ENCODE data around the gene CDCA7.
"Not testable (repeated sequence)": the region's sequence is repeated elsewhere in the genome, so short reads cannot be mapped to it uniquely, and the experiment has no call there.

Gene CDCA7

DNA sequence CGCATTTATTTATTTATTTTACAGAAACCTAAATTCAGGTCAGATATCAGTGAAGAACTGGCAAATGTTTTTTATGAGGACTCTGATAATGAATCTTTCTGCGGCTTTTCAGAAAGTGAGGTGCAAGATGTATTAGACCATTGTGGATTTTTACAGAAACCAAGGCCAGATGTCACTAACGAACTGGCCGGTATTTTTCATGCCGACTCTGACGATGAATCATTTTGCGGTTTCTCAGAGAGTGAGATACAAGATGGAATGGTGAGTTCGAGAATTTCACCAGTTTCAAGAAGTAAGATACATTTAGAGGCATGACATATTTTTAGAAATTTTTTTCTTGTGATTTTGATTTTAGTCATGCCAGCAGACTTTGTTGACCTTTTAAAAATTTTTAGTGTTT lies 4.6 kb downstream of the CDCA7 start:
- DNase-seq, result no peak

DNA sequence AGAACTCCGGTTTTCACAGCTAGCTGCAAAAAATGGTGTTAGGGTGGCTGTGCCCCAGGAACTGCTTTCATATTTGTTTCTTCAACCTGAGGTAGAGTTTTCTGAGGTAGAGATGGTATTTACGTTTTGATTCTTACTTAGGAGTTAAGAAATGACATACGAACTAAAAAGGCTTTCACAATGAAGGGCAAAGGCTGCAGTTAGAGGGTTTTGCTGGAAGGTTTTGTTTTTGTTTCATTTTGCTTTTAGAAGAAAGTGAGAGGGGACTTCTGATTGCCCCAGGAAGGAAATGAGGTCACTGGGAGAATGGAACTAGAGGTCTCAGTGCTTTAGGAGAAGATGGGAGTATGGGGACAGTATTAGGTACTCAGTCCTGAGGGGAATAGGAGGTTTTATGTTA lies 15.5 kb downstream of the CDCA7 start:
- no peak for DNase-seq

DNA sequence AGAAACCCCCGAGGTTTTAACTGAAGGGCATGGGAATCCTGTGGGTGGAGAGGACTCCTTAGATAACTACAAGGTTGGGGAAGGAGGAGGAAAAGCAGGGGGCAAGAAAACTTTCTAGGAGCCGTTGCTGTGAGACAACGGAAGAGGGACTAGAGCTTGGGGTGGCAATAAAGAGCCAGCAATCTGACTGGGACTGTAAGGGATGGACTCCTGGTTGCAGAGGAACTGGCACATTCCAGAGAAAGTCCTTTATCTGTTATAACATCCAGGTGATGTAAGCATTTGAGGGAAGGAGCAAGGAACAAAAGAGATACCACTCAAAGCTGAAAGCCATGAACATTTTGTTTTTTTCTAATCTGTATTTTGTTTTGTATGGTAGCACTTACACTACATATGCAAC lies 16.4 kb downstream of the CDCA7 start:
- DNase-seq, result no peak

DNA sequence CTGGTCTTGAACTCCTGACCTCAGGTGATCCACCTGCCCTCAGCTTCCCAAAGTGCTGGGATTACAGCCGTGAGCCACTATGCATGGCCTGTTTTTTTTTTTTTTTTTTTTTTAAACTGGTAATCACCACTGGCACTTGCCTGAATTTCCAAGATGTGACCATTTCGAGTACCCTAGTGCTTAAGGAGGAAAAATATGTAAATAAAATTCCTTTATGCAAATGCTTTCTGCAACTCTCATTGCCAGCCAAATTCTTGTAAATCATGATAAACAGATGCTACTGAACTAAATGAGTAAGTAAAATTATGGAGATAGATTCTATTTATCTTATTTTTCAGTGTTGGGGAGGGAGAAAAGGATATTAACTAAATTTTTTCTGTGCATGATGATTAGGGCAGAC lies 18.6 kb downstream of the CDCA7 start:
- no peak for DNase-seq

DNA sequence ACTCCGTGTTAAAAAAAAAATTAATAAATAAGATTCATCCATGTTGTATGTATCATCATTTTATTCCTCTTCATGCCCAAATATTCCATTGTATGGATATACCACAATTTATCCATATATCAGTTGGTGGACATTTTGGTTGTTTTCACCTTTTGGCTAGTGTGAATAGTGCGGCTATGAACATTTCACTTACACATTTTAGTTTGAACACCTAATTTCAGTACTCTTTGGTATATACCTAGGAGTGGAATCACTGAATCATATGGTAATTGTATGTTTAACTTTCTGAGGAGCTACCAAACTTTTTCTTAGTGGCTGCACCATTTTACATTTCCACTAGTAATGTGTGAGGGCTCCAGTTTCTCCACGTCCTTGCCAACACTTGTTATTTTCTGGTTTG lies 20.0 kb downstream of the CDCA7 start:
- no peak for DNase-seq

DNA sequence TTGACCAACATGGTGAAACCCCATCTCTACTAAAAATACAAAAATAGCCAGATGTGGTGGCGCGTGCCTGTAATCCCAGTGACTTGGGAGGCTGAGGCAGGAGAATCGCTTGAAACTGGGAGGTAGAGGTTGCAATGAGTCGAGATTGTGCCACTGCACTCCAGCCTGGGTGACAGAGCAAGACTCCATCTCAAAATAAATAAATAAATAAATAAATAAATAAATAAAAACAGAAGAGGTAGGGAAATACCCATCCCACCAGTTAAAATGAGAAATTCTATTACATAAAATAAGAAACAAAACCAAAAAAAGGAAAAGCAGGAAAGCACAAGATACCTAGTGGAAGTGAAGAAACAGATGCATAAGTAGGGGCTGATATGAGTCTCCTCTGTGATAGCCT lies 30.9 kb downstream of the CDCA7 start:
- DNase-seq, result not testable (repeated sequence)

DNA sequence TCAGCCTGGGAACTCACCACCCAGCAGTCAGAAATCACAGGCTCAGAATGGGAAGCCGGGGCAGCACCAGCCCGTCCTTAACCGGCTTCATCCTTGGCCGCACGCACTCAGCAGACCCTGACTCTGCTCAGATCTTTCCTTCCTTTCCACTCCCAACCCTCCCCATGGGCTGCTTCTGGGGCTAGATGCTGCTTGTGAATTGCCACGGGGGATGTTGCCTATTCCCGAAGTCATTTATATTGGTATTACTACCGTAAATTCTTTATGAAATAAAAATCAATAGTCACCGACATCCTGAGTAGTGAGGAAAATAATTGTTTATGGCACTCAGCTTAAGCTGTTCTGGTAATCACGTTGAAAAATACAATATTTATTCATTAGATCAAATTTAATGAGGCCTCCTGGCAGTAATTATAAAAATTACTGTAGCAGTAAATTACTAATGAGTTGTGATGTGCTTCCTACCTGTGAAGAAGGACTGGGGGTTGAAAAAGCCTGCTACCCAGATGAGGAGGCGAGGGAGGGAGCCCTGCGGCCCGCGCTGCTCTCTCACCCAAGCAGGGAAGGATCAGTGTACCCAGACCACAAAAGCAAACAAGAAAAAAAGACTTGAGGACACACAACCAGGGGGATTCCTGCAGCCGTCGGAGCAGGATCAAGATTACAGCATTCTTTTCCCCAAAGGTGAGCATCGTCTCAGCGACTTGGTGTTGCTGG lies 31.5 kb downstream of the CDCA7 start:
- no peak for DNase-seq

DNA sequence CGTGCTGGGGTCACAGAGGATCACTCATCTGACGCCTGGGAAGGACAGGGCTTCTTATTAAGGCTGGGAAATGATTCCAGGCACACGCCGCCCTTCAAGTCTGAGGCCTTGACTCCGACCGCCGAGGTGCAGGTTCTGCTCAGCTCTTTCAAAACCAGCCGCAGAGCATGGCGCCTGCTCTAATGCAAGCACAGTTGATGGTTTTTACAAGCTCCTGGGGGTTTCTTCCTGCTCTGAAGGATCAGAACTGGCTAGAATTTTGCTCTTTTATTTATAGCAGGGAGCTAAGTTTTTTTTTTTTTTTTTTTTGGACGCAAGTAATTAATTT lies 32.0 kb downstream of the CDCA7 start:
- DNase-seq, result no peak

DNA sequence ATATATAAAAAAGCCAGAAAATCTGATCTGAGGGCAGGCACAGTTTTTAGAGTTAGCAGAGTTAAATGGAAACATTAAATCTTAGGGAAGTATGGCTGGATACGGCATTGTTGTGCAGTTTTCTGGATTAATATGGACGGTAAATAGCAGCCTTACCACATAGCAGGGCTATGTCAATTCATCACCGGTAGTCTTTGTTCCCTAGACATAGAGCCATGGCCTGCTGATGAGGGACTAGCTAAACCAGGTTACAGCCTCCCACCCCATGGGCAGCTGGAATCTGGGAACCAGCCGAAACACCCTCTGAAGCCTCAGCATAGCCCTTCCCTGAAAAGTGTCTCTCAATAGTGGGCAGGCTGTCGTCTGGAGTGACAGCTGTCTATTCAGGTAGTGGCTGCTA lies 32.4 kb downstream of the CDCA7 start:
- DNase-seq, result no peak

DNA sequence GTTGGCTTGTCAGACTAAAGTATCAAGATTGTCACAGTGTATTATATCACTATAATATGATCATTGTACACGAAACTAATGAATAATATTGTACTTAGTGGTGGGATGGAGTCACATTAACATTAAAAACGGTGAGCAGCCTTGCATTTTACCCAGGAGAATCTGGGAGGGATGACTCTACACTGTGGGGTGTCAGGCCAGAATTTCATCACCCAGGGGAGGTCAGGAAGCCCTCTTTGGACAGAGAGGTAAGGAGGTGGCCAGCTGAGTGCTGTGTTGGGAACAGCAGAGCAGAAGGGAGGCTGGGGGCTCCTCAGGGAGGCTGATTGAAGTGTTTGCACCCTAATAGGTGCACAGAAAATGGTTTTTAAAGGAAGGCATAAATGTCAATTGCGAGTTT lies 33.0 kb downstream of the CDCA7 start:
- DNase-seq, result no peak

DNA sequence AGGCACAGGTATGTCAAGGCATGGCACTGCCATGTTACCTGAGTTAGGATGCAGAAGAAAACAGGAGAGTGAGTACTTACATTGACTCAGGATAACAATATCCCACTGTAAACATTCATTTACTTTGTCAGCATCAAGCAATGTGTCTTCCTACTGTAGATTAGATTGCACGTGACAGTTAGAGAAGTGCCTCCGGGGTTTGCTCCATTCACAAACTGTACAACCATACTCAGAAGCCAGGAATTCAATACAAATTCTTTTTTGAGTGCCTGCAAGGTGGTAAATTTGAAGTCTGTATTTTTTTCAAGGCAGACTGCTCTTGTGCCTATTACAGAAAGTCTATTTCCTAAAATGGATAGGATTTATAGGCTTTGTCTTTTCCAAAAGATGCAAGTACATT lies 34.1 kb downstream of the CDCA7 start:
- DNase-seq, result no peak

DNA sequence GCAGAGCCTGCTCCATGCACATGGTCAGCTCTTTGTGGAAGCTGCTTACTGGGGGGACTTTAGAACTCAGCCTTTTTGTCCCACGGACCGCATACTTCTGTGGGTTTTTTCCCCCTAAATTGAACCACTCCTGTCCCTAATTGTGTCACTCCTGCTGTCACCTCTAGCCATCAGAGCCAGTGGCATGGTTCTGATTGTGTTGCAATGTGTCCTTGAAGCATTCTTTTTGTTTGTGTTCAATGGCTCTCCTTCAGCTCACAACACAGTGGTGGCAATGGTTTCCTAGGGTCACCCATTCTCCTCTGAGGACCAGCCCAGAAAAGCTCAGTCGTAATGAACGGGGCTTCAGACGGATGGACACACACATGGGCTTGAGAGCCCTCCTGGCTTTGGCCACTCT lies 35.4 kb downstream of the CDCA7 start:
- DNase-seq, result no peak

DNA sequence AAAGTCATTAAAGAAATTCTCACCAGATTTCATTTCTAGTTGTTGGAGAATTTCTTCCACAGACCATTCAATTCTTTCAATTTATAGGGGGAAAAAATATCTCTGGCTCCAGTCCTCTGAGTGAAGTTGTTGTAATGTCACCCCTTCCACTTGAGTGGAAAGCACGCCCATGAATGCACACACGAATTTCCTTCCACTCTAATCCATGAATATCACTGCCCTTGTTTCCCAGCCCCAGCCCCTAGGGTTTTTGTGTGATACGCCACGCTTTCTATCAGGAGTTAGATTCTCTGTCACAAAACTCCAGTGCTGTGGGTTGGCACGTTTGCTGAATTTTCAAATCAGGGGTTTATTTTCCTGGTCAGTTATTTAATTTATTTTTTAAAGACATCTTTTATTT lies 38.1 kb downstream of the CDCA7 start:
- DNase-seq, result no peak

DNA sequence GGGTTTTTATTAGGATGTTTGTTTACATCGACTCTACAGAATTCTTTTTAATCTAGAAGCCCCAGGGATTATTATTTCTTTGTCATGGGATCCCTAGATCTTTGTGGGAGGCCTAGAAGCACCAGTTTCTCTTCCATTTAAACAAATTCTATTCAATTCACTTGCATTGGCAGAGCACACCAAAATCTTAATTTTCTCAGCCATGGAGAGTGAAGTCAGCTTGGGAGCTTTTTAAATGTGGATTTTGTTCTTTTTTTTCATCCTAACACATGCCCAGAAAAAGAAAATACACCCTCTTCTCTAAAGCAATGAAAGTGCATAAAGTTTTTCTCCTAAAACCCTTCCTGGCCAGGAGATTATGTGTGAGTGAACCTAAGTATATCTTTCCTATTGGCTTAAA lies 38.5 kb downstream of the CDCA7 start:
- DNase-seq, result no peak

DNA sequence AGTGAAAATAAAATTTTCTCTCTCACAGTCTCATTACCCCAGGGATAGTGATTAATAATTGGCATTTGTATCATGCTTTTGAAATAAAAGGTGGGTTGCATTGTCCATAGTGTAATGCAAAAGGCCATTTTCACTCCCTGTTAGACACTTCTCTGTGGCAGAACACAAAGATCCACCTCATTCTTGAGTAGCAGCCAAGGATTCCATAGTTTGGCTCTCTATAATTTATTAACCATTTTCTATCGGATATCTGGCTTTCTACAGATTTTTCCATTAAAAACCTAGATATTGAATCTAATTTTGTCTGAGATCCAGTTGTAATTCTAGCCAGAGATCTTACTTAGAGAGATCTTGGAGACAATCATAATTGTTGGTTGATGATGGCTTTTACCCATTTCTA lies 39.0 kb downstream of the CDCA7 start:
- no peak for DNase-seq

DNA sequence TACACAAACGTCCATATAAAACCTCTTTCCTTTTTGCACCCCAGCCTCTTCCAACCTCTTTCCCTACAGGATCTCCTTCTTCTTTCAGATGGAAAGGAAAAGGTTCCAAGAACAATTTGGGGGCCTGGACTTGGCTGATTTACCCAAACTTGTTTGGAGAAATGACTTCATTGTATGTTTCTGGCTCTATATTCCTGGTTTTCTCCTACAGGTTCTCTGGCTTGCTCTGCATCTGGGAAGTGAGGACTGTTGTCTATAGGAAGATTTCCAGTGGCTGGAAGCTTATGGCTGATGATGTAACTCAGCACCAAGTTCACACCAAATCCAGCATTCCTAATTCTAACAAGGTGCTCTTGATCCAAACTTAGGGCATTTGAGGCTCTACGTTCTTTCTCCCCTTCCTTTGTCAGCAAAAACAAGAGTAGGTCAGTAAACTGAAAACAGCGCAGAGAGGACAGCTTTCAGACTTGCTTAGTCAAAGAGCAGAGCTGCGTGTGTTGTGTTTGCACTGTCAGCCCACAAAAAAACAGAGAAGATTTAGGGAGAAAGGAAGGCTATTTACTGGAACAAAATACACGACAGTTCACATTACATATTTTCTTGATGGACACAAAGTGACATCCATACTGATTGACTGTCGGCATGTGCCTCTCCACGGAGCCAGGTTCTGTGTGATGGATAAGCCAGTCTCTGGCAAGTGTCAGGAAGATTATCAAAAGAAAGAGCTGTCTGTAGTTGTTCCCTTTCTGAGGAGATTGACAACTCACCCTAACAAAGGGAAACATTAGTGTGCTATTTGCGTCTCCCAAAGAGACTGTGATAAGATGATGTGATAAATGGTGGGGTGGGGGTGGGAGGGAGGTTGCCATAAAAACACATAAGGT lies 39.7 kb downstream of the CDCA7 start:
- no peak for DNase-seq

DNA sequence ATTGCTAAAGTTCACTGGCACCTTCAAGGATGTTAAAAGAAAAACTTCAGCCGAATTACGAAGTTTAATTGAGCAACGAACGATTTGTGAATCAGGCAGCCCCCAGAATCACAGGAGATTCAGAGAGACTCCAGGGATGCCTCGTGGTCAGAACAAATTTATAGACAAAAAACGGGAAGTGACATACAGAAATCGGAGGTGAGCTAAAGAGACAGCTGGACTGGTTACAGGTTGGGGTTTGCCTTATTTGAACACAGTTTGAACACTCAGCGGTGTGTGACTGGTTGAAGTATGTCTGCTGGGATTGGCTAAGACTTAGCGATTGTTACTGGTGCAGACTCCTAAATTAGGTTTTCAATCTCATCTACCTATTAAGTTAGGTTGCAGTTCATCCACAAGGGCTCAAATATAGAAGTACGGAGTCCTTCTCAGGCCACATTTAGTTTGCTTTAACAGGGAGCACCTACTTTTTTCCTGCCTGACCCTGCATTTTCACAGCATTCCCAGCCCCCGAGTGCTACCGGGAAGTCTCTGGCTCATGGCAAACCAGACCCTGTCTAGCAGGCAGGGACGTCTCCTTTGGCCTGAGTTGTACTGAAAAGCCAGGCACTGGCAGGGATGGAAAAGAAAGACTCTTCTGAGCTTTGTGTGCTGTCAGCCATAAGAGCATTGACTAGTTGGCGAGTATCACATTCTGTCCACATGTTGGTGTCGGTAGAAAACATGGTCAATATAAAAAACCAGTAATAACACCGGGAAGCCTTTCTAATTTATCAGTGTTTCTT lies 41.1 kb downstream of the CDCA7 start:
- no peak for DNase-seq

DNA sequence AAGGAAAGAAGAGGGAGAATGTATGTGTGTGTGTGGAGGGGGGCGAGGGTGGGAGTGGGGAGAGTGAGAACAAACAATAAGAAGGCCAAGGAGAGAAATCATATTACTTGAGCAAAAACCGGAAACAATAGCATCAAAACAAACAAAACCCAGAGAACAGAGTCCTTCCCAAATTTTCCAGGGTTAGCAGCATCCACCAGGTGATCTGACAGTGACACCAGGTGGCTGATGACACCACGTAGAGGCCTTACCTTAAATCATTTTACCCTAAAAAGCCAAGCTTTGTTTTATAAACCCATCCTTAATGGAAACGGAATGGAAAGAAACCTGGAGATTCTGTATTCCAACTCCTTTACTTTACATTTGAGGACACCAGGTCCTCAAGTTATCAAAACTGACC lies 42.9 kb downstream of the CDCA7 start:
- no peak for DNase-seq

DNA sequence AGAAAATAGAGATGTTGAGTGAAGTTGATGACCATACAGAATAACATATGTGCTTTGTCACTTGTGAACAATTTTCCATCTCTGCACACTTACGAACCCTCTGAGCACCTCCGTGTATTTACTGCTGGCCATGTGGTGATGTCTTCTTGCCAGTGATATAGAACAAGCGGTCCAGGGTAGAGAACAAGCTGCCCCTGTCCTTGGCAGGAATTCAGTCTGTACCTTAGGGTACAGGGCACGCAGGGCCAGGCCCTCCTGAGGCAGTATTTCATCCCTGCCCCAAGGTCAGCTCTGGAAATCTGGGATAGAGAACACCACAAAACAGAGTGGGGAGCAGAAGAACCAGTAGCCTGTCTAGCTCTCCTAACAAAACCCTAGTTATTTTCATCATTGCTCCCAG lies 44.6 kb downstream of the CDCA7 start:
- DNase-seq, result no peak

DNA sequence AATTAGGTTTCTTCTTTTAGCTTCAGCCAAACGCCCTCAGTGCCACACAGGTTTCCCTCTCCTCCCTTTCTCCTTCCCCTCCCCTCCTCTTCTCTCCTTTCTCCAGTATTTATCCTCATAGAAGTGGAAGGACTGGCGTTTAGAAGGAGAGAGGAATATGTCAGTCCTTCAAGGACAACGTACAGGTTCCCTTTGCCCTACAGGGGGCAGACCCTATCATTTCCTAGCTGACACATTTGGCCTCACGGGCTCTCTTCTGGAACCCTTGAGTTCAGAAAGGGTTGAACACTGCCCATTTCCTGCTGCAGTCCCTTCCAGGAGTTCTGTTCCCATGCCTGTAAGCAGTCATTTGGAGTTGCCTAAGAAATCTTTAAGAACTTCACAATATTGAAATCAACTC lies 46.1 kb downstream of the CDCA7 start:
- DNase-seq, result no peak

DNA sequence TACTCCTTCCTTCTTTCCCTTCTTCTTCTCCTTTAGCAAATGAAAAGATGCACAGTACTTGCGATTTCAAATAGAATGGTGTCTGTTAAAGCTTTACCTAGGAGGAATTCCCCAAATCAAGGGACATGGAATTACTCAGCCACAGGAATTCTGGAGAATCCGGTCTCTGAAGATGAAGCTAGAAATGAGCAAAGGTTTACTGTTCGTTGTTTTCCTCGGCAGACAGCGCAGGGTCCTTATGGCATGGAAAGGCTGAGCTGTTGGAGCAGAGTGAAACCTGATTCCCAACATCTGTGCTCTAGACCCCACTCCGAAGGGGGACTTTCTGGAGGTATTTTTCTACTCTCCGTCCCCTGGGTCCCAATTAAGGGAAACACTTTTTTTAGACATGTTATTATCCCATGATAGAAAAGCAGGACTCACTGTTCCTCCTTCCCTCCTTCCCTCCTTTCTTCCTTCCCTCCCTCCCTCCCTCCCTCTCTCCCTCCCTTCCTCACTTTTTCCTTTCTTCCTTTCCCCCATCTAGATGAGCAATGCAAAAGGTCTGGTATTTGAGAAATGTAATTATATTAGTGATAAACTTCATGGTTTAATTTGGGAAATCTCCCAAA lies 47.1 kb downstream of the CDCA7 start:
- no peak for DNase-seq

DNA sequence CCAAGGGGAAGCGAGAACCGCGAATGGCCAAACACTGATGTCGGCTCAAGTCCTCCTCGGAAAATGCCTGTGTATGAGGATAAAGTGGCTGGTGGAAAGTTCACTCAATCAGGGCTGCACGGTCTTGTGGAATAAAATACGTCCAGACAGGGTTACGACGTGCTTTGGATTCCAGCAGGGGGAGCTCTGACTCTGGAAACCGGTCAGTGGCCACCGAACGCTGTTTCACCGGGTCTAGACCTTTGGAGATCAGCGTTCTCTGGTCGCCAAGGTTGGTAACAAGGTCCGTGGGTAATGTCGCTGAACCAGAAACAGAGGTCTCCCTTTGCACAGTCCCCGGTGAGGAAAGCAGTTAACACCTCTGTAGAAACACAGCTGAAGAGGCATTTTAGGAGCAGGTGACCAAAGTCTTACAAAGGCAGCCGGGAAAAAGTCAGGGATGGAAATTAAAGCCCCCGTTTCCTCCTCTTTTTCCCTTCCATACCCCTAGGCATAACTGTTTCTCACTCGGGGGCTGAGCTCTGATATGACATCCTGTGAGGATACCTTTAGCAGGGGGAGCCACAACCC lies 47.8 kb downstream of the CDCA7 start:
- DNase-seq, result peak; percentile 70

Measured in activated CD8-positive, alpha-beta memory T cell treated with anti-CD3 and anti-CD28 coated beads, Interleukin-2, amount 50 U/mL, for 4 hours (primary cell).